ENCODE measurements around the gene S1PR3. TPM values are rescaled to one million over a fixed set of nuclear protein-coding genes. Genes with fewer than 3 reads are reported as not detected.

Gene S1PR3
- total RNA-seq, 4 donors from 2014 or later = 1.9 to 6.7 (median 4.3) TPM

DNA sequence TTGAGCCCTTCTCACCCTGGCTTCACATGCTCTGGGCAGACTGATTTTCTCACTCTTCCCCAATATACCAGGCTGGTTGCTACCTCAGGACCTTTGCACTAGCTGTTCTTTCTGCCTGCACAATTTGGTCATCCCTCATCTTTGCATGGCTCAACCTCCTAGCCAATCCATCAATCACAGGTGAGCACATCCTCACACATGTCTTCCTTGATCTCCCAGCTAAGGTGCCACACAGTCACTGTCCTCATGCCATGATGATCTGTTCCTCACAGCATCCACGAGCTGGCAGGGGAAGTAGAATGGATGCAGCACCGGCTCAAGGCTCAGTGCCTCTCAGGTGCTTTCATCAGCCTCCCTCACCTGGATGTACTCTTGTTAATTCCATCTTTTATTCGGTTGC lies 30.6 kb upstream of the S1PR3 start:
- H3K27ac ChIP-seq = no peak overlapping the region
- H3K9me3 ChIP-seq = no peaks in the 10 kb centered on the region
- no peak for DNase-seq
- H3K4me1 ChIP-seq = no peaks in the 10 kb centered on the region
- H3K27me3 ChIP-seq = no peaks in the 10 kb centered on the region
- TF ChIP-seq, protein P1, sequence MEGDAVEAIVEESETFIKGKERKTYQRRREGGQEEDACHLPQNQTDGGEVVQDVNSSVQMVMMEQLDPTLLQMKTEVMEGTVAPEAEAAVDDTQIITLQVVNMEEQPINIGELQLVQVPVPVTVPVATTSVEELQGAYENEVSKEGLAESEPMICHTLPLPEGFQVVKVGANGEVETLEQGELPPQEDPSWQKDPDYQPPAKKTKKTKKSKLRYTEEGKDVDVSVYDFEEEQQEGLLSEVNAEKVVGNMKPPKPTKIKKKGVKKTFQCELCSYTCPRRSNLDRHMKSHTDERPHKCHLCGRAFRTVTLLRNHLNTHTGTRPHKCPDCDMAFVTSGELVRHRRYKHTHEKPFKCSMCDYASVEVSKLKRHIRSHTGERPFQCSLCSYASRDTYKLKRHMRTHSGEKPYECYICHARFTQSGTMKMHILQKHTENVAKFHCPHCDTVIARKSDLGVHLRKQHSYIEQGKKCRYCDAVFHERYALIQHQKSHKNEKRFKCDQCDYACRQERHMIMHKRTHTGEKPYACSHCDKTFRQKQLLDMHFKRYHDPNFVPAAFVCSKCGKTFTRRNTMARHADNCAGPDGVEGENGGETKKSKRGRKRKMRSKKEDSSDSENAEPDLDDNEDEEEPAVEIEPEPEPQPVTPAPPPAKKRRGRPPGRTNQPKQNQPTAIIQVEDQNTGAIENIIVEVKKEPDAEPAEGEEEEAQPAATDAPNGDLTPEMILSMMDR (IDR thresholded peaks at IDR 0.05) = no peak
- no peak for TF ChIP-seq POLR2A (IDR thresholded peaks at IDR 0.05)
- no peak overlapping the region for H3K4me3 ChIP-seq
- no peaks in the 10 kb centered on the region for H3K36me3 ChIP-seq

DNA sequence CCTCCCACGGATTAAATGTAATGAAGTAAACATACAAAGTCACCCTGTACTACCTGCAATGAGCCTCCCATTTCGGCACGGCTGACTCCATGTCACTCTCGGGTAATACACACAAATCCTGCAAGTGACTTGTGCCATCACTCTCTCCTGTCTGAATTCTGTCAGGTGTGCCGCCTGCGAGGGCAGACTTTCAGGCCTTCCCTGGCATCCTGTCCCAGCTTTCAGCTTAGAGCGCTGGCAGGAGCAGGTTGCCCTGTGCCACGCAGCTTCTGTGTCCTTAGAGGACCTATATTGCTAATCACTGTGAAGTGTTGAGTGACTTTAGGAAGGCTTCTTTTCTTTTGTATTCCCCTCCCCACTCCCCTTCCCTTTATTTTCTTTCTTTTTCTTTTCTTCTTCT lies 25.8 kb upstream of the S1PR3 start:
- TF ChIP-seq, protein P1 (IDR thresholded peaks at IDR 0.05) = no peak
- TF ChIP-seq POLR2A (IDR thresholded peaks at IDR 0.05) = no peak
- Histone ChIP-seq H3K9me3 (no peaks in the 10 kb centered on the region), H3K27me3 (no peaks in the 10 kb centered on the region), H3K27ac (no peak overlapping the region), H3K4me3 (no peak overlapping the region), H3K4me1 (no peaks in the 10 kb centered on the region), H3K36me3 (no peaks in the 10 kb centered on the region)
- DNase-seq = no peak

DNA sequence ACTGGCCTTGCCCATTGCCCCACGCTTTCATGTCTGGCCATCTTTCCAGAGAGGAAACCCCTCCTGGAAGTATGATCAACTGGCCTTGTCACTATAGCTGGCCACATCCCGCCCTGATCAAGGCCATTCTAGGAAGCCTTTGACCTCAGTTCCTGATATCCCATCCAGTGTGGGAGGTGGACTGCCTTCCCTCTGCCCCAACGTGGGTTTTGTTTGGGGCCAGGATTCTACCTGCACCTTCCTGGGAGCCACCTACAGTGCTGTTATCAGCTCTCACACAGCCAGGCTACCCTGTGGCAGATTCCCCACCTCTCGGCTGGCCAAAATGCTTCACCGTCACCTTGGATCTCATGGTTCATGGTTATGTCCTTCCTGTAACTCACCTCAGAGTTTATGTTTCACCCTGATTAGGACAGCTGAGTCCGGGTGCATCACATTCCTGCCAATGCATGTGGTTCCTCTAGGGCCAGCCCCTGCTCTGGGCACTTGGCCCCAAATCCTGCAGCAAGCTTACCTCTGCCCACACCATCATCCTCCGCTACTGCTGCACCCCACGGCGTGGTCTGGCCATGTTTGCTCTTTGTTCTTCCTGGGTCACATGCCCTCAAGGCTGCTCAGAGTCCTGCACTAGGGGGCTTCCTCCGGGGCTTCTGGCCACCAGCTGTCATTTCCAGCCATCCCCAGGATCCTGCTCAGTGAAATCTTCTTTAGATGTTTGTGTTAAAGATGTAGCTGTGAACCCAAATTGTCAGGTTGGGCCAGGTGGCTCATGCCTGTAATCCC lies 24.2 kb upstream of the S1PR3 start:
- Histone ChIP-seq H3K9me3 (no peaks in the 10 kb centered on the region), H3K4me3 (no peak overlapping the region), H3K27me3 (no peaks in the 10 kb centered on the region), H3K4me1 (no peaks in the 10 kb centered on the region), H3K27ac (no peak overlapping the region), H3K36me3 (no peaks in the 10 kb centered on the region)
- TF ChIP-seq, protein P1 (IDR thresholded peaks at IDR 0.05) = no peak
- no peak for TF ChIP-seq POLR2A (IDR thresholded peaks at IDR 0.05)
- no peak for DNase-seq

DNA sequence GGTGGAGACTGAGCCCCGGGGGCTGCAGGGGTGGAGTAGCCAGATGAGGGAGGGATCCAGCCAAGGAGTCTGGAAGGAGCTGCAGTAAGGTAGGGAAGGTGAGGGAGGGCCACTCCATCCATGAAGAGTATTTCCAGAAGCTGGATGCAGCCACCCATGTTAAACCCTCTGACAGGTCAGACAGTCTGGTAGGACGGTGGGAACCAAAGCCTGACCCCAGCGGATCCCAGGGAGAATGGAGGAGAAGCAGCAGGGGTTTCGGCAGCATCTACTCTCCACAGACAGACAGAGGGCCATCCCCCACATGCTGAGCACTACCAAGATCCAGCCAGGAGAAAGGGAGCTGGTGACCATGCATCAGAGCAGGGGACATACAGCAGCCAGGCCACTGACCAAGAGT lies 22.5 kb upstream of the S1PR3 start:
- Histone ChIP-seq H3K9me3 (no peaks in the 10 kb centered on the region), H3K27me3 (no peaks in the 10 kb centered on the region), H3K27ac (no peak overlapping the region), H3K4me3 (no peak overlapping the region), H3K4me1 (no peaks in the 10 kb centered on the region), H3K36me3 (no peaks in the 10 kb centered on the region)
- TF ChIP-seq, protein P1 (IDR thresholded peaks at IDR 0.05) = no peak
- no peak for TF ChIP-seq POLR2A (IDR thresholded peaks at IDR 0.05)
- DNase-seq = no peak

DNA sequence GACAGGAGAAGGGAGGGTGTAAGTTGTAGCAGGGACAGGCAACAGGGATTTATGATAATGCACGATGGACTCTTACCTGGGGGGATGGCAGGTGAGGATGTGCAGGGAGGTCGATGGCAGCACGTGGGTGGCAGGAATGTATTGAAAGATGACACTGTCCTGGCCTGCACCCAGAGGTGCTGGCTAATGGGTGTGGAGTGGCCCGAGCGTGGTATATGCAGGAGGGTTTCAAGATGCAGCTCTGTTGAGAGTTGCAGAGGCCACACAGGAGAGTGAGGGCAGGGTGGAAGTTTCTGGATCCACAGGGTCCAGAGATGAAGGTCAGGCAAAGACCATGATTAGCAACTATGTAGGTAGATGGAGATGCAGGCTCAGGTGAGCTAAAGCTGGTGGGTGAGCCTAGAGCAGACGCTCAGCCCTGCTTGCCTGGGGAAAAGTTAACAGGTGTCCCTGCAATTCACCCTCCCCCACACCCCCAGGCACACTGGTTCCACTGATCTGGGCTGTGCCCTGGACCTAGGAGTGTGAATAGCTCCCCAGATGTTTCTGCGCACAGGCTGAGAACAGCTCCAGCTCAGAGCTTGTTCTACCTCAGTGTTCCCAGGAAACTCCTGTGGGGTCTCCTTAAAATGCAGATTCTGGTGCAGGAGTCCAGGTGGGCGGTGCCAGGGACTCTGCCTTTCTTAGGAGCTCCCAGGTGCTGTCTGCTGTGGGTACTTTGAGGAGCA lies 21.5 kb upstream of the S1PR3 start:
- Histone ChIP-seq H3K4me3 (no peak overlapping the region), H3K36me3 (no peaks in the 10 kb centered on the region), H3K9me3 (no peaks in the 10 kb centered on the region), H3K4me1 (no peaks in the 10 kb centered on the region), H3K27ac (no peak overlapping the region), H3K27me3 (no peaks in the 10 kb centered on the region)
- DNase-seq = no peak
- TF ChIP-seq, protein P1 (IDR thresholded peaks at IDR 0.05) = no peak
- no peak for TF ChIP-seq POLR2A (IDR thresholded peaks at IDR 0.05)

Measured in Peyer's patch (tissue), 4 donors.